ENCODE data around the gene ZGRF1.

DNA sequence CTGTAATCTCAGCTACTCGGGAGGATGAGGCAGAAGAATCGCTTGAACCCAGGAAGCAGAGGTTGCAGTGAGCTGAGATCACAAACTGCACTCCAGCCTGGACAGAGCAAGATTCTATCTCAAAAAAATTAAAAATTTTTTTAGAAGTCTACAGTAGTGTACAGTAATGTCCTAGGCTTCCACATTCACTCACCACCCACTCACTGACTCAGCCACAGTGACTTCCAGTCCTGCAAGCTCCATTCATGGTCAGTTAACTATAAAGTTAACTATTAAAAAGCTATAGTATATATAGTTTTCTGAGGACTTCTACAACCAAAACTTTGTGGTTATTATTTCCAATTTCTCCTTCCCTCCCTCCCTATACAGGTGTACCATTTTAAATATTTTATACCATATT is 86.0 kb downstream of the ZGRF1 start:
- TF ChIP-seq POLR2A (IDR thresholded peaks at IDR 0.05) (no peak), CTCF (IDR thresholded peaks at IDR 0.05) (no peak), EP300 (IDR thresholded peaks at IDR 0.05) (no peak)

Measured in upper lobe of left lung (tissue), 4 donors.